Measurements from ENCODE around the gene PCYOX1L.

DNA sequence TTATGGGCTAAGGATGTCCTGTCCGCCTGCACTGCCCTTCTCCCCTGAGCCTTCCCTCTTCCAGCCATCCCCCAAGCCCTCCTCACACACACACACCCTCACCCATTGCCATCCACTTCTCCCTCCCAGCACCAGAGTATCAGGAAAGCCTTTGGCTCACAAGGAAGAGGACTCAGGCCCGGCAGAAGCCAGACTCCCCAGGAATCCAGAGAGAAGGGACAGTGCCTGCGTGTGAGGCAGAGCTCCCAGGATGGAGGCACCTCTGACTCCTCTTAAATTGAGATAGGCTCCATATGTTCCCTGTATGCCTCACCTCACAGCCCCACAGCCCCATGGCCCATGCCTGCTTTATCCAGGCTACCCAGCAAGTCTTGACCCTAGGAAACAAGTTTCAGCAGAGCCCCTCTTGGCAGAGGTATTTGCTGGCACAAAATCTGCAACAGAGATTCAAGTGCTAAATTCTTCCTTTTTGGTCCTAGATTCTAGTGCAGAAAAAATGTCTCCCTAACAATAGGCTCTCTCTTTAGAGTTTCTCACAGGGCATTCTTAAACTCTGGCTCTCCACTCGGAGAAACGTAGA, 20.5 kb downstream of the PCYOX1L start:
- TF ChIP-seq CBX8 (IDR thresholded peaks at IDR 0.05; ENCODE audit: borderline replicate concordance, low read depth, low read length) (no peak), YY1 (IDR thresholded peaks at IDR 0.05; ENCODE audit: low read depth, low read length) (no peak), EP300 (IDR thresholded peaks at IDR 0.05; ENCODE audit: borderline replicate concordance in 1 of 2, low read depth in 2 of 2, low read length in 2 of 2) (no peak)
